GM19351 (cell line): ENCODE data around the gene SLC3A2.
"Not testable (repeated sequence)": the region's sequence is repeated elsewhere in the genome, so short reads cannot be mapped to it uniquely, and the experiment has no call there.

ENCODE experiments used
- ATAC-seq: cut with Tn5 transposase; IDR thresholded peaks from one replicate; pipeline ENCODE4 v1.9.1; 2021; ENCODE audit warnings: mild to moderate bottlenecking, moderate library complexity; ENCODE audit not compliant: unreplicated experiment

Gene SLC3A2

DNA sequence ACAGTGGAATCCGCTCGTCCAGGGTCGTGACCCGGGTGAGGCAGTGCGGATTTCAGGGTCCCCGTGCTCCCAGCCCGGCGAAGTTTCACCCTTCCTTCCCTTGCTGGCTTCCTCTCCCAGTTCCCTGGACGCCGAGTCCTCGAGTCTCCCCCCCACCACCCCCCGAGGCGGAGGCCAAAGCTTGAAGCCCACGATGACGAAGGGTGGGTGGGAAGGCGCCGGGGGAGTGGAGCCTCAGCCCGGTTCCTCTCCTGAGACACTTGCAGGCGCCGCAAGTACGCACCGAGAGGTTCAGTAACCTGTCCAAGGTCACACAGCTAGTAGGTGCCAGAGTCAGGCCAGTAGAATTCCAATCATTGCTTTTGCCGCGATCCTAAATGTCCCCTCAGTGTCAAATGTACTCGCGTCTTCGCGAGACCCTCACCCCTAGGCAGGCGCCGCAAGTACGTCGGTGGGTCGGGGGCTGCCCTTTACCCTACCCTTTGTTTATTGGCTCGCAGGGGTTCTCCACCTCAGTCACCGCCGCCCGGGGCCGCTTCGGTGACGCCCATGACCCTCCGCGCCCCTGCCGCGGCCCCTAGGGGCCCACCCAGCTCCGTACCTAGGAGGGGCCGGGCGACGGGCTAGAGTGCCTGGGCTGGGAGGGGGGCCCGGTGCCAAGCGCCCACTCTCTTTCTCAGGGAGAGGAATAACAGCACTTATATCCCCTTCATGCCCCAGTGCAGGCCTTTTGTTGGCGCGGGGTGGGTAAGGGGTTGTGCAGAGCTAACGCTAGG lies 46.2 kb downstream of the SLC3A2 start:
- no peak for ATAC-seq

DNA sequence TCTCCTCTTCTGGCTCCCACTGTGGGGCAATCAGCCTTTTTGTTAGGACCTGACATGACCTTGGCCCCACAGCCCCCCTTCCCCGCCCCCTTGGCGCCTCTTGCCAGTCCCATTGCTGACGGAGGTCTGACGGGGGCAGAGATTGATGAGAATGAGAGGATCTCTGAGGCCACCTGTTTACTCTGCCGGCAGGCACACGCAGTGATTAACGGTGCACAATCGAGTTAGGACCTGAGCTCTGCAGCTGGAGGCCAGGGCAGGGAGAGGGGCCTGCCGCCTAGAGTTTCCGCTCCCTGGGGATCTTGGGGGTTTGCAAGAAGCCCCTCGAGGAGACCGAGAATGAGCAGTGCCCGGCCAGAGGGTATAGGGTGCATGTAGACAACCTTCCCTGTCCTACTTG lies 47.3 kb downstream of the SLC3A2 start:
- ATAC-seq = no peak

DNA sequence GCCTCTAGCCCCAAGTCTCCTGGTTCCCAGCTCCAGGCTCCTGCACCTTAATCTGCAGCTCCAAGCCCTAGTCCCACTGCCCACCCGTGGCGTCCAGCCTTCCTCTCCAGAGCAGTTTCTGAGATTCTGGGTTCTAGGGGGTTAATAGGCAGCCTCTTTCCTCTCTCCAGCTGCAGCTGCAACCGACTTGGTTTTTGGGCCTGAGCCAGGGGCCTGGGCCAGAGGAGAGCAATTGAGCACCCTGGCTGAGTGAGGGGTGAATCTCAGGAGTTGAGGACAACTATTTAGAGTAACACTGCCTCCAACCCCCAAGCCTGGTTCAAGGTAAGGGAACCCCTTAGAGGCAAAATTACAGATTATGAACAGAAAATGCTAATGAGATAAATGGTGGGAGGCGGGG lies 49.5 kb downstream of the SLC3A2 start:
- no peak for ATAC-seq

DNA sequence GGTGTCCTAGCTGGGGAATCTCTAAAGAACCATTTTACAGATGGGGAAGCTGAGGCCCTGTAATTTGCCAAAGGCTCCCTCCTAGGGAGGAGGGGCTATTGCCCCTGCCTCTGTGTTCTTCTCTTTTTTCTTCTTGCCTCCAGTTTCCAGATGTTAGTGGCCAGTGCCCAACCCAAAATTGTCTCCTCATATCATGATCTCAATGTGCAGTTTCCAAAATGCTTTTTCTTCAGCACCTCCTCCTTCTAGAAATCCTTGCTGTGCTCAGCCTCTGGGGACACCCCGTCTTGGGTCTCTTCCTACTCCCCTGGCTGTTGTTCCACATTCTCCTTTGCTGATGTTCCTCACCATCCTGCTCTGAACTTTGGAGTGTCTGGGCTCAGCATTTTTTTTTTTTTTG lies 50.0 kb downstream of the SLC3A2 start:
- no peak for ATAC-seq

DNA sequence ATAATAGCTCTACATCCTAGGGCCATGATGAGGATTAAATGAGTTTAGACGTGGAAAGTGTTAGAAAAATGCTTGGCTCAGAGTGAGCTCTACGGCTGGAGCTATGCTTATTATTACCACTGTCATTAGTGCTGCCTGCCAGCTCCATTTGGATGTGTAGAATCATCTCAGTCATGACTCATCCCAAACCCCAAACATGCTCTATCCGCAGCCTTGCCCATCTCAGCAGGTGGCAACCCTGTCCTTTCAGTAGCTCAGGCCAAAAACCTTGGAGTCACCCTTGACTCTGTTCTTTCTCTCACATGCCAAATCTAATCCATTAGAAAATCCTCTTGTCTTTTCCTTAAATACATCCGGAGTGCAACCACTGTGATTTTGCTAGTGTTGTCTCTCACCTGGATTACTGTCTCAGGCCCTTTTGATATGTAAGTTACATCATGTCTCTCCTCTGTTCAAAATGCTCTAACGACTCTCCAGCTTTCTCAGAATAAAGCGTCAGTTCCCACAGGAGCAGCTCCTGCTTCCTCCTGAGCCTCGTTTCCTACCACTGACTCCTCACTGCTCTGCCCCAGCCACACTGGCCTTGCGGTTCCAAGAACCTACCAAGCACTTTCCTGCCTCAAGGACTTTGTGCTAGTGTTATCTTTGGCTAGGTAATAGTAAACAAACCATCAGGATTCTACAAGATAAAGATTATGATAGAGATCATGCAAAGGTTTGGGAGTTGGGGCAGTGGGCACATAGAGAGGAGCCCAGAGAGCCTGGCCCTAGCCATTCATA lies 51.0 kb downstream of the SLC3A2 start:
- ATAC-seq = no peak

DNA sequence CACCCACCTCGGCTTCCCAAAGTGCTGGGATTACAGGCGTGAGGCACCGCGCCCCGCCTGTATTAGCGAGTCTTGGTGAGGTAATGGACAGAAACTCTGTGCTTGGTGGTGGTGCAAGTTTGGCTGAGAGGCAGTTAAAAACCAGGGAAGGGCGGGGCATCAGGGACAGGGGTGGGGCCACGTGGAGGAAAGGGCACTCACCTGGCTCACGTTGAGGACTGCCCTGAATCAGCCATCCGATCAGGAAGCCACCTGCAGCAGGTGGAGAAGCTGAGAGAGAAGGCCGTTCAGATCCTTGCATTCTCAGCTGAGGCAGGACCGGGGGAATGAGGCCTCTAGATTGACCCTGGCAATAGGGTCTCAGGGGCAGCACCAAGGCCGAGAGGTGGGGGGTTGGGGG lies 52.6 kb downstream of the SLC3A2 start:
- ATAC-seq = no peak

DNA sequence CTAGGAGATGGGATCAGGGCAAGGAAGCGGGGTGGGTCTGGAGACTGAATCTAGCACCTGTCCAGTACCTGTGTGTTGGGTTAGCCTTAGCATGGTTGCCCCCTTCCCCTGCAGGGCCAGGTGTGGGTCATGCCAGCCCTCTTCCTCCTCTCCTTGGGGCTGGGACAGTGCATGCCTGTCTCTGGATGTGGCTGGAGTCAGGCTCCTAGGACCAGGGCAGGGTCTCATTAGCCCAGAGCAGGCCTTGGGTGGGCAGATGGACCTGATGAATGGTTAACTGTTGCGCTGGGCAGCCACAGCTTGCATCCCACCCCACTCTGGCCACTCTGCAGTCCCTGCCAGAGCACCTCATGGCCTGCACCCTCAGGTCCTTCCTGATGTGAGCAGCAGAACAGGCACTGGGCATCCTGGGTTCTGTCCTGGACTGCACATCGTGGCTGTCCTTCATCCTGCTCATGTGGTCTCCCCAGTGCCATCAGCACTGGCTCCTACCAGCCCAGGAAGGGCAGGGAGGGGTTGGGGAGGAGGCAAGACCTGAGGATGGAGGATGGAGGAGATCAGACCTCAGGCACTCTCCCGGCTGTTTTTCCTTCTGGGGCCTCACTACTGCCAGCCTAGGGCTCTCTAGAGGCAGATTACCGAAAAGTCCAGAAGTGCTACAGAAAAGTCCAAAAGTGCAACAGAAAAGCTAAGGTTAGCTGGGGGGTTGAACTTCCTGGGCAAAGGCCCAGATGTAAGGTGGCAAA lies 53.2 kb downstream of the SLC3A2 start:
- ATAC-seq = no peak

DNA sequence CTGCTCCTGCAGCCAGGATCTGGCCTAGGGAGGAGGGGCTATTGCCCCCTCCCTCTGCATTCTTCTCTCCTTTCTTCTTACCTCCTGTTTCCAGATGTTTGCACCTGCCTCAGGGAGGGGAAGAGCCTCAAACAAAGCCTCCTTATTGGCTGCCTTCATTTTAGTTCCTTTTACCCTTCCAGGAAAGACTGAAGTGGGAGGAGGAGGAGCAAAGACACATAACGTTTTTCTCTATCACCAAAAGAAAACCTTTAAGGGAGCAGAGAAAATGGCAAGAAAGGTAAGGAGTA lies 53.7 kb downstream of the SLC3A2 start:
- no peak for ATAC-seq

DNA sequence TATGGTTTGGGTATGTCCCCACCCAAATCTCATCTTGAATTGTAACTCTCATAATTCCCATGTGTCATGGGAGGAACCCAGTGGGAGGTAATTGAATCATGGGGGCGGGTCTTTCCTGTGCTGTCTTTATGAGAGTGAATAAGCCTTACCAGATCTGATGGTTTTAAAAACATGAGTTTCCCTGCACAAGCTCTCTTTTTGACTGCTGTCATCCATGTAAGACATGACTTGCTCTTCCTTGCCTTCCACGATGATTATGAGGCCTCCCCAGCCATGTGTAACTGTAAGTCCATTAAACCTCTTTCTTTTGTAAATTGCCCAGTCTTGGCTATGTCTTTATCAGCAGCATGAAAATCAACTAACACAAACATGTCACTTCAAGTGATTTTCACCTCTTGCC lies 56.8 kb downstream of the SLC3A2 start:
- ATAC-seq = not testable (repeated sequence)
